ENCODE measurements around the gene TNNC1.

TNNC1 gene

GRCh38 chr3:52453496-52454249 is at the start of gene TNNC1:
Gene TNNC1, minus strand, starts transcription at chr3:52454041. Its CDS starts 26 bp downstream, at chr3:52454015.
- no peak for DNase-seq

DNA sequence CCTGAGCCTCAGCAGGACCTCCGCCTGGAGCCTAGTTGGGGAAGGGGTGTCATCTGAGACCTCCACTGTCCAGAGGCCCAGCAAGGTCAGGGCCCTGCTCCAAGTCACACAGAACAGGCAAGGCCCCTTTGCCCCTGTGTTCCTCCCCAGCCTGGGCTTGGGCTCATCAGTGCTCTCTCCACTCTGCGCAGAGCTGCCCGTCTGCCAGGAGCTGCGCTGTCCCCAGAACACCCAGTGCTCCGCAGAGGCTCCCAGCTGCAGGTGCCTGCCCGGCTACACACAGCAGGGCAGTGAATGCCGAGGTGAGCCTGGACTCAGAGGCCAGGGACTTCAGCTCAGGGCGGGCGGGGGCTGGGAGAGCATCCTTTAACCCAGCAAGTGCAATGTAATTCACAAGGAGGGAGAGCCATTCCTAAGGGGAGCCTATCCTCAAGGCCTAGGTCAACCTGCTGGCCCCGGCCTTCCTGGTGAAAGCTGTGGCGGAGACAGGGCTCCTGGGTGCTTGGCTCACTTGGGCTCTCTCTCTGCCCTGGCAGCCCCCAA is 49.0 kb upstream of the TNNC1 start:
- no peak for DNase-seq

GRCh38 chr3:52502001-52502400 is 48.2 kb upstream of the TNNC1 start:
- no peak for DNase-seq

DNA sequence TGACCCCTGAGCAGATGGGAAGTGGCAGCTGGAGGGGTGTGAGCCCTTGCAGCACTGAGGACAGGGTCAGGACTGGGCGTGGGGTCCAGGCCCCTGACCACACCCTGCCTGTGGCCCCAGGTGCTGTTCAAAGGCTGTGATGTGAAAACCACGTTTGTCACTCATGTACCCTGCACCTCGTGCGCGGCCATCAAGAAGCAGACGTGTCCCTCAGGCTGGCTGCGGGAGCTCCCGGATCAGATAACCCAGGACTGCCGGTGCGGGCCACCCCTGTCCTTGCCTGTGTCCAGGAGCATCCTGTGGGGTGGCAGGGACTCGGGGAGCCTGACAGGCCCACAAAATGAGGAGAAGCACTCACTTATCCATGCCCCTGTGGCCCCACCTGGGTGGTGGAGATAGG is 47.2 kb upstream of the TNNC1 start:
- no peak for DNase-seq

GRCh38 chr3:52498137-52499054 is 44.6 kb upstream of the TNNC1 start:
- peak; percentile 89 to 92 (median 90) for DNase-seq

DNA sequence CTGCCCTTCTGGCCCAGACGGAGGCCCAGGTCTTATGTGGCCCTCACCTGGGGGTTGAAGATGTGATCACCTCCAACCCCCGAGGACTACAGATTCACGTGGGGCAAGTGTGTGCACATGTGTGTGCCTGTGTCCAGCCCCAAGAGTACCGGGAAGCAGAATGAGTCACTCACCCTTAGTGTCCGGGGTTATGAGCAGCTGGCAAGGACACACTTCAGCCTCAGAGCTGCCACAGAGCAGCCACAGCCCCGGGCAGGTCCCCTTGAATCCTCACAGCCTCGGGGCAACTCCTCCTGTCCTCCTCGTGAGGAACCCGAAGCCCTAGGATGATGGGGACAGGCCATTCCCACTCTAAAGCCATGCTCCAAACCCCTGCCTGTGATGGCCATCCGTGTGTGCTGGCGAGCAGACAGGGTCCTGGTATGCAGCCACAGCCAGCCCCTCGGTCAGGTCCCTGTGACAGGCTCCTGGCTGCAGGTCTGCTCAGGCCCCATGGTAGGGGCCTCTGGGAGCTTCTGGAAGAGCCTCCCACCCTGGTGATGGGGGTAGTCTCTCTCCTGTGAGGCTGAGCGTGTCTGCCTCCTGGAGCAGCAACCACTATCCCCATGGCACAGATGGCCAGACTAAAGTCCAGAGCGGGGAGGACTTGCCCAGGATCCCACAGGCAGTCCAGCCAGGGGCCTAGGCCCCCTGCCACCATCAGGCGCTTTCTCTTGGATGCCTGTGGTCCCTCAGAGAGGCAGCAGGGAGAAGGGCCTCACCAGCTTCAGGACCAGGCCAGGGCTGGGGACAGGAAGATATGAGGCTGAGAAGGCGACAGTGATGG is 42.1 kb upstream of the TNNC1 start:
- DNase-seq = peak; percentile 77 to 84 (median 79)

GRCh38 chr3:52494886-52495495 is 41.1 kb upstream of the TNNC1 start, which contains the start of gene STAB1:
Gene STAB1, plus strand, starts transcription at chr3:52495338. Its CDS starts 76 bp downstream, at chr3:52495414.
- DNase-seq = peak; percentile 41 to 68 (median 48)

DNA sequence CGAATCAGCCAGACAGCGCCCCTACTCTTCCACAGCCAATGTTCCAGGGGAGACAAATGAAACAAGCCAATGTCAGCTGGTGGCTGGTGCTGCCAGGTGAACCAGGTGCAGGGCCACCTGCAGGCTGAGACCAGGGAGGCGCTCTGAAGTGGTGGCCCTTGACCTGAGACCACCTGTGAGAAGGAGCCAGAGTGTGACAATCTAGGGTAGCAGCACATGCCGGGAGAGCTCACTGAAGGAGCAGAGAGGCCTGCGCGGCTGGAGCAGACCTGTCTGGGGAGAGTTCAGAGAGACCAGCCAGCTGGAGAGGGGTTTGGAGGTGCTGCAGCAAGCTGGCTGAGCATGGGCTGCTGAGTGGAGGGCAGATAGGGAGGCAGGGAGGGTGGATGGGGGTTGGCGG is 40.6 kb upstream of the TNNC1 start:
- DNase-seq = no peak

DNA sequence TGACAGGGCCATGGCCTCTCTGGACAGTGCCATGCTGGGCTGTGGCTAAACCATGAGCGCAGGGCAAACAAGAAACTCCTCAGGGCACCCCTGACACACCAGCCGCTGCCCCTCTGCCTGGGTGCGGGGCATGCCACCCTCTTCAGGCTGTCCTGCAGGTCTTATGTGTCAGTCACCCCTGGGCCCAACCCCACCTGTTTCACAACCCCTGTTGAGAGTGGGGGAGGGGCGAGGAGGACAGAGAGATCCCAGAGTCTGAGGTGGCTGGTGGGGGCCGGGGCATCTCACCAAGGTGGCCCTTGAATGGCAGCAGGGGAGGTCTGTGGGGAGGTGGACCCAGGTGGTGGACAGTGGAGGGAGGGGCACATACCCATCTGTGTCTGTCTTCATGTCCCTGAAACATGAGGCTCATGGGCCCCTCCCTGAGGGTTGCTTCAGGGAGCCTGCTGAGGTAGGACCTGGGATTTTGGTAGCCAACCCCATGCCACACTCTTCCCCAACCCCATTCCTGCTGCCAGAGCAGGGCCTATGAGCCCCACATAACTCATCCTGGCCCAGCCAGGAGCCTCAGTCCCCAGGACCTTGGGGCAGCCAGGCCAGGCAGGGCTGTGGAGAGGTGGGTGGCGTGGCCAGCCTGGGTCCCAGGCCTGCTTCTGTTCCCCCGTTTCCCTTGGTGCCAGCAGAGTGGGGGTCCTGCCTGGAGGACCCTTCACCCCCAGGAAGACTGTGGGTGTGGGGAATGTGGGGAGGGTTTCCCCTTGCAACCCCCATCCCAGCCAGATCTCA is 39.6 kb upstream of the TNNC1 start:
- DNase-seq = no peak

- DNase-seq = no peak
These were observed 38.2 kb upstream of the TNNC1 start for GRCh38 chr3:52492059-52492458.

DNA sequence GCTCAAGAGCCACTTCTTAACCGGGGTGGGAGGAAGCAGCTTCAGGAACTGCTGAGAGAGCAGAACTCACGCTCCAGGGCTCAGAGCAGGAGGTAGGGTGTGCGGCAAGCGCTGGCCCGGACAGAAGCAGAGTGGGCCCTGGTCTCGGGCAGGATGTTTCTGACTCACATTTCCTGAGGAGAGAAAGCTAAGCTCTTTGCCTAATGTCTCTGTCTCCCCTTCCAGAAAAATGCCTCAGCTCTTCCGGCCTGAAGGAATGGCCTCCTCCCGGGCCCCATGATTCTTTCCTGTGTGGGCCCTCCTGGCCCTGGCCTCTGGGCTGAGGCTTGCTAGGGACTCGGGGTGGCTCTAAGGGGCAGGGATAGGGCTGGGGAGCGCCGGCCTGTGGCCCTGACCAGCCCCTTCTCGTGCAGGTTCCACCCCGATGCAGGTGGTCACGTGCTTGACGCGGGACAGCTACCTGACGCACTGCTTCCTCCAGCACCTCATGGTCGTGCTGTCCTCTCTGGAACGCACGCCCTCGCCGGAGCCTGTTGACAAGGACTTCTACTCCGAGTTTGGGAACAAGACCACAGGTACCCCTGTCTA is 37.2 kb upstream of the TNNC1 start:
- DNase-seq = peak; percentile 78 to 83 (median 78)

GRCh38 chr3:52490035-52490938 is 36.4 kb upstream of the TNNC1 start:
- no peak for DNase-seq

GRCh38 chr3:52489453-52489852 is 35.6 kb upstream of the TNNC1 start:
- no peak for DNase-seq

DNA sequence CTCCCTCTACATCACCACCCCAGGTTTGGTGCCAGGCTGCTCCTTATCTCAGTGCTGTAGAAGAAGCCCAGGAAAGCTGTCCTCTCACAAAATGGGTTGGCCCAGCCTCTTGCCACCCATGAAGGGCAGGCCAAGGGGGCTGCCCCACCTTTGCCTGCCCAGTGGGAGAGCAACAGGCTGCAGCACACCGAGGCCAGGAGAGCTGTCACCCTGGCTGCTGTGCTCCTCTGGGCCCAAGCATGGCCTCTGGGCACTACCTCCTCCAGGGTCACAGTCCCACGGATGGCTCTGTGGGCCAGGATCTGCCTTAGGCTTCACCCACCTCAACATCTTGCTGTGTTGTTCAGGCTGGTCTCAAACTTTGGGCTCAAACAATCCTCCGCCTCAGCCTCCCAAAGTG is 34.9 kb upstream of the TNNC1 start:
- DNase-seq = no peak

- DNase-seq = no peak
These were observed 34.2 kb upstream of the TNNC1 start for GRCh38 chr3:52487788-52488691.

GRCh38 chr3:52487050-52487787 is 33.4 kb upstream of the TNNC1 start:
- no peak for DNase-seq

DNA sequence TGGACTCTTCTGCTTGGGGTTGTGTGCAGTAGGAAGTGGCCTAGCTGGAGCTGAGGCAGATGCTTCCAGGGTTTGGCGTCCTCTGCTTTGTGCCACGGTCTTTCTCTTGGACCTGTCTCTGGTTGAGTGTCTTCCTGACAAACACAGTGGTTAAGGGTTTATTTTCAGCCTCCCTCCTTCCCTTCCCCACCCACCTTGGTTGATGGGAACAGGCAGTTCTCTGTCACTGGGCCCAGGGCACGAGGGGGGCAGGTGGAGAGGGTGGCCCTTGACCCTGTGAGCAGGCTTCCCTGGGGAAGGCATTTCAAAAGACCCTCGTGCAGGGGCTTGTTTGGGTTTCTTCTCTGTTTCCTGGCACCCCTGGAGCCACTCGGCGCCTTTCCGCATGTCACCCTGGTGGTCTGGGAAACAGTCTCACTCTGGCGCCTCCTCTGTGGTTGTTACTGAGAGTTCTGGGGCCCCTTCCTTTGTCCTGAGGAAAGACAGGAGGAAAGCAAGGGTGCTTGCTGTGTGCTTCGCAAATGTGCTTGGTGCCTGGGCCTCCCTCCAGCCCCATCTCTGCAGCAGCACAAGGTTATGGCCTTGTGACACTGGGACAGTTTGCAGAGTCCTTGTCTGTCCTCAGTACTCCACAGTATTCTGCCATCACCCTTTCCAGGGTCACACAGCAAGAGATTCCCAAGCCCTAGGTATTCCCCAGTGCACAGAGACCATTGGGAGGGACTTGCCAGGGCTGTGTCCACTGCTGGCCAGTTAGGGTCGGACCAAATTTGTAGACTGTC is 31.0 kb upstream of the TNNC1 start:
- no peak for DNase-seq

All from suppressor macrophage treated with lipopolysaccharide for 1 hour (primary cell).